Hepatocyte (in vitro differentiated cells): ENCODE data around the gene ADGRG4. TPM values are rescaled to one million over a fixed set of nuclear protein-coding genes. Genes with fewer than 3 reads are reported as not detected.
"Not testable (repeated sequence)": the region's sequence is repeated elsewhere in the genome, so short reads cannot be mapped to it uniquely, and the experiment has no call there.

Experiments used
- DNase-seq: peaks from one replicate; pipeline ENCODE4 v3.0.0-alpha.2; 2016; ENCODE audit warnings: low spot score
- H2AFZ ChIP-seq: fragments of 200-600 bp; sonication (generic); 2 replicates; pipeline ENCODE4 v1.6.0; 2016; ENCODE audit warnings: antibody characterized with exemption, mild to moderate bottlenecking
- H3K27ac ChIP-seq: fragments of 200-600 bp; sonication (generic); 2 replicates; pipeline ENCODE4 v1.5.1; 2016; ENCODE audit warnings: mild to moderate bottlenecking
- H3K27me3 ChIP-seq: fragments of 200-600 bp; sonication (generic); 2 replicates; pipeline ENCODE4 v1.6.1; 2016
- H3K36me3 ChIP-seq: fragments of 200-600 bp; sonication (generic); replicated peaks from 2 replicates; pipeline ENCODE4 v1.5.1; 2016; ENCODE audit warnings: low read depth; ENCODE audit not compliant: insufficient read depth
- H3K4me1 ChIP-seq: fragments of 200-600 bp; sonication (generic); 2 replicates; pipeline ENCODE4 v1.5.1; 2016; ENCODE audit warnings: mild to moderate bottlenecking, moderate library complexity; ENCODE audit not compliant: insufficient read depth
- H3K4me2 ChIP-seq: fragments of 200-600 bp; sonication (generic); 2 replicates; pipeline ENCODE4 v1.6.0; 2016
- H3K4me3 ChIP-seq: fragments of 200-600 bp; sonication (generic); 2 replicates; pipeline ENCODE4 v1.5.1; 2016; ENCODE audit warnings: mild to moderate bottlenecking
- H3K79me2 ChIP-seq: fragments of 200-600 bp; sonication (generic); 2 replicates; pipeline ENCODE4 v1.6.0; 2017; ENCODE audit warnings: mild to moderate bottlenecking
- H3K9me2 ChIP-seq: fragments of 200-600 bp; sonication (generic); replicated peaks from 2 replicates; pipeline ENCODE4 v1.6.0; 2017; ENCODE audit warnings: mild to moderate bottlenecking; ENCODE audit not compliant: insufficient read depth
- H3K9me3 ChIP-seq: fragments of 200-600 bp; sonication (generic); 2 replicates; pipeline ENCODE4 v1.5.1; 2016; ENCODE audit warnings: low read depth, mild to moderate bottlenecking
- H4K20me1 ChIP-seq: fragments of 200-600 bp; sonication (generic); 2 replicates; pipeline ENCODE4 v1.6.0; 2016; ENCODE audit warnings: mild to moderate bottlenecking; ENCODE audit not compliant: insufficient read depth, poor library complexity, severe bottlenecking
- CTCF ChIP-seq: fragments of 200-600 bp; sonication (generic); IDR thresholded peaks from 2 replicates; pipeline ENCODE4 v1.5.1; 2016; ENCODE audit warnings: antibody characterized with exemption, mild to moderate bottlenecking; ENCODE audit not compliant: poor library complexity
- EZH2 ChIP-seq: fragments of 200-600 bp; sonication (generic); IDR thresholded peaks from 2 replicates; pipeline ENCODE4 v1.6.1; 2016; ENCODE audit warnings: antibody characterized with exemption, mild to moderate bottlenecking, borderline replicate concordance
- EZH2phosphoT487 ChIP-seq: fragments of 200-600 bp; sonication (generic); IDR thresholded peaks from one replicate; pipeline ENCODE4 v1.6.1; 2018; ENCODE audit warnings: antibody characterized with exemption, mild to moderate bottlenecking, low read depth, moderate library complexity; ENCODE audit not compliant: unreplicated experiment, severe bottlenecking
- WGBS: methylation state at CpG from one replicate; pipeline ENCODE4 v1.1.6; 2016; ENCODE audit warnings: low lambda C conversion rate; ENCODE audit errors: missing lambda C conversion rate; 5-methylcytosine and 5-hydroxymethylcytosine counted together
- polyA plus RNA-seq: library from polyadenylated mRNA; unstranded; fragments of >200 nt; fragmentation: Nextera tagmentation; extraction: Ambion mirVana; gene quantifications from 2 replicates; pipeline ENCODE4 v1.2.1, GENCODE V29; 2016
- total RNA-seq: library from RNA; depleted of rRNA; stranded (reverse); fragments of >200 nt; gene quantifications from 2 replicates; pipeline ENCODE4 v1.2.3, GENCODE V29; 2014

Gene ADGRG4
- total and polyA plus RNA-seq, 2 experiments from 2014 or later: 0.27 TPM; not detected in 1

GRCh38 chrX:136272325-136272724 is 28.4 kb upstream of the ADGRG4 start:
- WGBS: 37% methylated on average over 1 of the region's 1 CpG
- Histone ChIP-seq H2AFZ (no peak overlapping the region), H4K20me1 (no peaks in the 10 kb centered on the region), H3K9me3 (no peaks in the 10 kb centered on the region), H3K4me1 (no peaks in the 10 kb centered on the region), H3K79me2 (no peaks in the 10 kb centered on the region), H3K36me3 (no peaks in the 10 kb centered on the region), H3K27me3 (no peaks in the 10 kb centered on the region), H3K4me2 (no peak overlapping the region), H3K4me3 (no peak overlapping the region), H3K27ac (no peak overlapping the region), H3K9me2 (no peaks in the 10 kb centered on the region)
- DNase-seq: no peak
- TF ChIP-seq EZH2: no peak
- no peak for TF ChIP-seq EZH2phosphoT487
- TF ChIP-seq CTCF: no peak

GRCh38 chrX:136273986-136274385 is 26.8 kb upstream of the ADGRG4 start:
- TF ChIP-seq EZH2: no peak
- no peak for TF ChIP-seq CTCF
- TF ChIP-seq EZH2phosphoT487: no peak
- Histone ChIP-seq H3K27ac (no peak overlapping the region), H3K79me2 (no peaks in the 10 kb centered on the region), H4K20me1 (no peaks in the 10 kb centered on the region), H3K9me2 (no peaks in the 10 kb centered on the region), H2AFZ (no peak overlapping the region), H3K9me3 (no peaks in the 10 kb centered on the region), H3K4me1 (no peaks in the 10 kb centered on the region), H3K4me3 (no peak overlapping the region), H3K36me3 (no peaks in the 10 kb centered on the region), H3K27me3 (no peaks in the 10 kb centered on the region), H3K4me2 (no peak overlapping the region)
- 68% methylated on average over 1 of the region's 1 CpG for WGBS
- peak; percentile 12 for DNase-seq

- no peaks in the 10 kb centered on the region for H3K27me3 ChIP-seq
- no peaks in the 10 kb centered on the region for H3K79me2 ChIP-seq
- H3K9me3 ChIP-seq: no peaks in the 10 kb centered on the region
- H3K36me3 ChIP-seq: no peaks in the 10 kb centered on the region
- H3K4me2 ChIP-seq: no peak overlapping the region
- TF ChIP-seq EZH2phosphoT487 (no peak), EZH2 (no peak), CTCF (no peak)
- no peaks in the 10 kb centered on the region for H3K9me2 ChIP-seq
- no peaks in the 10 kb centered on the region for H4K20me1 ChIP-seq
- DNase-seq: peak; percentile 45
- H2AFZ ChIP-seq: no peak overlapping the region
- H3K27ac ChIP-seq: no peak overlapping the region
- 57% methylated on average over 4 of the region's 4 CpGs for WGBS
- no peaks in the 10 kb centered on the region for H3K4me1 ChIP-seq
- H3K4me3 ChIP-seq: no peak overlapping the region
Measured at GRCh38 chrX:136275553-136275952, 25.2 kb upstream of the ADGRG4 start.

- H3K27ac ChIP-seq, H3K4me3 ChIP-seq, H3K79me2 ChIP-seq, H3K4me1 ChIP-seq, H4K20me1 ChIP-seq, H3K27me3 ChIP-seq, H3K9me2 ChIP-seq, H2AFZ ChIP-seq, H3K4me2 ChIP-seq, H3K9me3 ChIP-seq, DNase-seq, H3K36me3 ChIP-seq: not testable (repeated sequence)
- WGBS: 70% methylated on average over 5 of the region's 5 CpGs
Measured at GRCh38 chrX:136286375-136286774, 14.4 kb upstream of the ADGRG4 start.
